Astrocyte (in vitro differentiated cells and primary cell): ENCODE measurements around the gene FZD7. TPM values are rescaled to one million over a fixed set of nuclear protein-coding genes. Genes with fewer than 3 reads are reported as not detected.

ENCODE experiments used
- DNase-seq: peaks from one replicate; pipeline ENCODE4 v3.0.0-alpha.2; 2010; ENCODE audit warnings: low read depth
- FAIRE-seq: peaks from 2 replicates; lab custom pipeline; 2011; peaks lifted over from hg19 to GRCh38; lab: Jason Lieb, UNC
- H2AFZ ChIP-seq: 2 replicates; pipeline ENCODE4 v1.6.0; 2012; ENCODE audit warnings: low read depth, low read length, inconsistent platforms
- H3K27ac ChIP-seq: 2 replicates; pipeline ENCODE4 v1.5.1; 2011; ENCODE audit warnings: low read depth, low read length, inconsistent platforms
- H3K27me3 ChIP-seq: 2 replicates; pipeline ENCODE4 v1.6.0; 2011; ENCODE audit warnings: low read length, inconsistent platforms; ENCODE audit not compliant: insufficient read depth
- H3K36me3 ChIP-seq: 2 replicates; pipeline ENCODE4 v1.5.1; 2011; ENCODE audit warnings: low read length, inconsistent platforms; ENCODE audit not compliant: insufficient read depth
- H3K4me1 ChIP-seq: 2 replicates; pipeline ENCODE4 v1.5.1; 2011; ENCODE audit warnings: low read length, inconsistent platforms; ENCODE audit not compliant: insufficient read depth
- H3K4me2 ChIP-seq: 2 replicates; pipeline ENCODE4 v1.6.0; 2012; ENCODE audit warnings: low read length, inconsistent platforms
- H3K4me3 ChIP-seq: 2 replicates; pipeline ENCODE4 v1.5.1; 2011; ENCODE audit warnings: low read depth, mild to moderate bottlenecking, low read length, inconsistent platforms; ENCODE audit not compliant: insufficient read depth
- H3K79me2 ChIP-seq: 2 replicates; pipeline ENCODE4 v1.6.0; 2012; ENCODE audit warnings: mild to moderate bottlenecking, low read length, inconsistent platforms; ENCODE audit not compliant: insufficient read depth
- H3K9ac ChIP-seq: 2 replicates; pipeline ENCODE4 v1.6.0; 2012; ENCODE audit warnings: mild to moderate bottlenecking, low read length, inconsistent platforms
- H3K9me3 ChIP-seq: 2 replicates; pipeline ENCODE4 v1.5.1; 2012; ENCODE audit warnings: low read depth, mild to moderate bottlenecking, low read length, inconsistent platforms; ENCODE audit not compliant: insufficient read depth
- H4K20me1 ChIP-seq: 2 replicates; pipeline ENCODE4 v1.6.0; 2012; ENCODE audit warnings: low read length, inconsistent platforms; ENCODE audit not compliant: insufficient read depth
- H3K27ac Mint-ChIP-seq: one replicate; pipeline ENCODE4 v1.8.0; 2021; ENCODE audit warnings: mild to moderate bottlenecking, mixed read lengths; ENCODE audit not compliant: unreplicated experiment
- H3K27me3 Mint-ChIP-seq: one replicate; pipeline ENCODE4 v1.8.0; 2021; ENCODE audit warnings: low read depth, mixed read lengths; ENCODE audit not compliant: unreplicated experiment
- H3K36me3 Mint-ChIP-seq: one replicate; pipeline ENCODE4 v1.8.0; 2021; ENCODE audit warnings: low read depth, mixed read lengths; ENCODE audit not compliant: unreplicated experiment
- H3K4me1 Mint-ChIP-seq: one replicate; pipeline ENCODE4 v1.8.0; 2021; ENCODE audit warnings: low read depth, mixed read lengths; ENCODE audit not compliant: unreplicated experiment
- H3K4me3 Mint-ChIP-seq: one replicate; pipeline ENCODE4 v1.8.0; 2021; ENCODE audit warnings: mild to moderate bottlenecking, moderate library complexity, mixed read lengths; ENCODE audit not compliant: unreplicated experiment
- H3K9me3 Mint-ChIP-seq: one replicate; pipeline ENCODE4 v1.8.0; 2021; ENCODE audit warnings: mild to moderate bottlenecking, mixed read lengths; ENCODE audit not compliant: unreplicated experiment
- EZH2 ChIP-seq: IDR thresholded peaks from 2 replicates; pipeline ENCODE4 v1.6.1; 2012; ENCODE audit warnings: mild to moderate bottlenecking, low read length, inconsistent platforms; ENCODE audit not compliant: insufficient read depth
- total RNA-seq: library from RNA; stranded (reverse); gene quantifications from 2 replicates; pipeline ENCODE4 v1.2.1, GENCODE V29; 2021
- TF ChIP-seq, protein P1 (sequence below): IDR thresholded peaks from 2 replicates; pipeline ENCODE4 v1.5.1; 2011; ENCODE audit warnings: low read depth, mild to moderate bottlenecking, inconsistent platforms, low read length, moderate library complexity; ENCODE audit not compliant: insufficient read depth

Gene FZD7
- total RNA-seq, 1 donor from 2014 or later = 61.5 TPM

DNA sequence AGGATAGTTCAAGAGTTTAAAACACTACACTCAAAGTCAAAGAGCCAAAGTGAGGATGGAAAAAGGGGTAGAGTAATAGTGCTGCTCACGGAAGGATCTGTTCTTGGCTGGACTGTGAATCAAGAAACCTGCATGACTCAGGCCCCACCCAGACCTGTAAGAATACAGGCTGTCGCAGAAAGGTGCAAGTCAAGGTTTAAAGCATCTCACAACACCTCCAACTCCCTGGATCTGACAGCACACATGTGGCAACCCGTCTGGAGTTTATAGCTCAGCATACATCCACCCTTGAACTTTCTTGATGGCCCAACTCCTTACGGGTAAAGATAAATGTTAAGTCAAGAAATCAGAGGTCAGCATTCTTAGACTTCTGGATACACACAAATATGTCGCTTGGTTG lies 45.7 kb downstream of the FZD7 start:
- Histone ChIP-seq H3K27me3 (no peaks in the 10 kb centered on the region), H3K79me2 (no peaks in the 10 kb centered on the region), H3K36me3 (no peaks in the 10 kb centered on the region), H3K4me2 (no peak overlapping the region), H3K27ac (no peak overlapping the region), H4K20me1 (no peaks in the 10 kb centered on the region), H3K4me3 (no peak overlapping the region), H3K9me3 (no peaks in the 10 kb centered on the region), H3K4me1 (no peaks in the 10 kb centered on the region), H3K9ac (no peak overlapping the region), H2AFZ (no peak overlapping the region)
- TF ChIP-seq, protein P1, sequence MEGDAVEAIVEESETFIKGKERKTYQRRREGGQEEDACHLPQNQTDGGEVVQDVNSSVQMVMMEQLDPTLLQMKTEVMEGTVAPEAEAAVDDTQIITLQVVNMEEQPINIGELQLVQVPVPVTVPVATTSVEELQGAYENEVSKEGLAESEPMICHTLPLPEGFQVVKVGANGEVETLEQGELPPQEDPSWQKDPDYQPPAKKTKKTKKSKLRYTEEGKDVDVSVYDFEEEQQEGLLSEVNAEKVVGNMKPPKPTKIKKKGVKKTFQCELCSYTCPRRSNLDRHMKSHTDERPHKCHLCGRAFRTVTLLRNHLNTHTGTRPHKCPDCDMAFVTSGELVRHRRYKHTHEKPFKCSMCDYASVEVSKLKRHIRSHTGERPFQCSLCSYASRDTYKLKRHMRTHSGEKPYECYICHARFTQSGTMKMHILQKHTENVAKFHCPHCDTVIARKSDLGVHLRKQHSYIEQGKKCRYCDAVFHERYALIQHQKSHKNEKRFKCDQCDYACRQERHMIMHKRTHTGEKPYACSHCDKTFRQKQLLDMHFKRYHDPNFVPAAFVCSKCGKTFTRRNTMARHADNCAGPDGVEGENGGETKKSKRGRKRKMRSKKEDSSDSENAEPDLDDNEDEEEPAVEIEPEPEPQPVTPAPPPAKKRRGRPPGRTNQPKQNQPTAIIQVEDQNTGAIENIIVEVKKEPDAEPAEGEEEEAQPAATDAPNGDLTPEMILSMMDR = no peak
- no peak for TF ChIP-seq EZH2
- H3K27ac Mint-ChIP-seq = no peak overlapping the region
- peaks cover 1% of the 10 kb centered on the region for H3K27me3 Mint-ChIP-seq
- DNase-seq = no peak
- no peak for FAIRE-seq
- H3K36me3 Mint-ChIP-seq = no peaks in the 10 kb centered on the region
- H3K9me3 Mint-ChIP-seq = no peaks in the 10 kb centered on the region
- H3K4me1 Mint-ChIP-seq = peaks cover 6% of the 10 kb centered on the region
- H3K4me3 Mint-ChIP-seq = no peak overlapping the region

DNA sequence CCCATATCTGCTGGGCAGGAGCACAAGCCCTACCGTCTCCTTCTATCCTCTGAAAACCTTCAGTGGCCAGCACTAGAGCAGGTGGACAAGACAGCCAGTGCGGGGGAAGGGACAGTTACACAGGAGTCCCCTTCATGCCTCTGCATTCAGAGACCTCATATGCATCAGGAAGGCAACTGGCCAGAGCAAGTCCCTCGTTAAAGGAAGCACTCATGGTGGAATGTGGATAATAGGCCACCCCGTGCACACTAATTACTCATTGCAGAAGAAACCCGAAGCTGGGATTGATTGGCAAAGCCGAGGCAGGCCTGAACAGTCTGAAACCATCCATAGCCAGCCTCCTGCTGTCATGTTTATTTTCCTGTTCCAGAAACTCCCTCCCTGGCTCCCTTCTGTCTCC lies 50.6 kb downstream of the FZD7 start:
- TF ChIP-seq, protein P1 = no peak
- no peak for TF ChIP-seq EZH2
- Histone ChIP-seq H3K9me3 (no peaks in the 10 kb centered on the region), H3K4me1 (no peaks in the 10 kb centered on the region), H3K9ac (no peak overlapping the region), H3K4me3 (no peak overlapping the region), H3K79me2 (no peaks in the 10 kb centered on the region), H3K36me3 (no peaks in the 10 kb centered on the region), H2AFZ (no peak overlapping the region), H3K27me3 (no peaks in the 10 kb centered on the region), H4K20me1 (no peaks in the 10 kb centered on the region), H3K4me2 (no peak overlapping the region), H3K27ac (no peak overlapping the region)
- H3K27me3 Mint-ChIP-seq = peaks cover 4% of the 10 kb centered on the region
- H3K4me1 Mint-ChIP-seq = peaks cover 6% of the 10 kb centered on the region
- no peaks in the 10 kb centered on the region for H3K9me3 Mint-ChIP-seq
- no peak overlapping the region for H3K27ac Mint-ChIP-seq
- no peaks in the 10 kb centered on the region for H3K36me3 Mint-ChIP-seq
- peak; percentile 27 for DNase-seq
- FAIRE-seq = no peak
- H3K4me3 Mint-ChIP-seq = no peak overlapping the region

Other genes starting within 250 kb of the FZD7 start
- 6.6 and 9.3 TPM in 2 replicates for gene CDK15, start 227.3 kb upstream of the FZD7 start, total RNA-seq
- not detected in 2 replicates for gene KIAA2012, start 39.4 kb downstream of the FZD7 start, total RNA-seq
- 141 and 157 TPM in 2 replicates for gene SUMO1, start 204.7 kb downstream of the FZD7 start, total RNA-seq
- 61.7 and 64.1 TPM in 2 replicates for gene NOP58, start 231.9 kb downstream of the FZD7 start, total RNA-seq